ENCODE results near the gene ADCY9.

The ADCY9 gene

DNA sequence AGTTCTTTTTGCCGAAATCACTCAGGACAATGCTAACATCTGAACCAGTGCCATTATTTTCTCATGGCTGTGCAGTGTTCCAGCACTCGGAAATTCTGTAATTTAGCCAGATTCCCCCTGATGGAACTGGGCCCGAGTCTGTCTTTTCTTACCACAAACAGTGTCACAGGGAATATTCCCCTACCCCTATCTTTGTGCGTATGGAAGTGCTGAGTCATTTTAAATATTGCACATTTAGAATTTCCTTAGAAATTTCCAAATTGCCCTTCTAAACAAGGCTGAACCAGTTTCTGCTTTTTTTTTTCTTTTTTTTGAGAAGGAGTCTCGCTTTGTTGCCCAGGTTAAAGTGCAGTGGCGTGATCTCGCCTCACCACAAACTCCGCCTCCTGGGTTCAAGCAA, 147.7 kb downstream of the ADCY9 start:
- DNase-seq (ENCODE audit: low read depth), result no peak
- TF ChIP-seq, protein P1, sequence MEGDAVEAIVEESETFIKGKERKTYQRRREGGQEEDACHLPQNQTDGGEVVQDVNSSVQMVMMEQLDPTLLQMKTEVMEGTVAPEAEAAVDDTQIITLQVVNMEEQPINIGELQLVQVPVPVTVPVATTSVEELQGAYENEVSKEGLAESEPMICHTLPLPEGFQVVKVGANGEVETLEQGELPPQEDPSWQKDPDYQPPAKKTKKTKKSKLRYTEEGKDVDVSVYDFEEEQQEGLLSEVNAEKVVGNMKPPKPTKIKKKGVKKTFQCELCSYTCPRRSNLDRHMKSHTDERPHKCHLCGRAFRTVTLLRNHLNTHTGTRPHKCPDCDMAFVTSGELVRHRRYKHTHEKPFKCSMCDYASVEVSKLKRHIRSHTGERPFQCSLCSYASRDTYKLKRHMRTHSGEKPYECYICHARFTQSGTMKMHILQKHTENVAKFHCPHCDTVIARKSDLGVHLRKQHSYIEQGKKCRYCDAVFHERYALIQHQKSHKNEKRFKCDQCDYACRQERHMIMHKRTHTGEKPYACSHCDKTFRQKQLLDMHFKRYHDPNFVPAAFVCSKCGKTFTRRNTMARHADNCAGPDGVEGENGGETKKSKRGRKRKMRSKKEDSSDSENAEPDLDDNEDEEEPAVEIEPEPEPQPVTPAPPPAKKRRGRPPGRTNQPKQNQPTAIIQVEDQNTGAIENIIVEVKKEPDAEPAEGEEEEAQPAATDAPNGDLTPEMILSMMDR (conservative IDR thresholded peaks at IDR 0.05; ENCODE audit: low read depth, low read length), result no peak
- H3K4me3 ChIP-seq (ENCODE audit: low read length), result no peak overlapping the region

DNA sequence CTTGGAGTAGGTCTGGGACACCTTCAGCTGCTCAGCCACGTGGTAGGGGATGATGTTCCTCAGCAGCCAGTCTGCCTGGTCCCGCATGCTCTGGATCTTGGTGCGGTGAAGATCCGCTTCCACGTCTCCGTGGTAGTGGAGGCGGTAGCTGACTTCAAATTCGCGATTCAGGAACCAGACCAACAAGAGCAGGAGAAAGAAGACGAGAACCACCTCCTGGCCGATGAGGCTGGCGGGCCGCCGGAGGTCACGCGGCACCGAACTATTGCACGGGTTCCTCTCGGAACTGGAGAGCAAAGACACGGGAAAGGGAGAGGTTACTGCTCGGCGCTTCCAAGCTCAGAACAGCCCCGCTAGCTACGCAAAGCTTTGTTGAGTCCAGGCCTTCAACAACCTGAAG, 149.6 kb downstream of the ADCY9 start:
- H3K4me3 ChIP-seq (ENCODE audit: low read length), result no peak overlapping the region
- TF ChIP-seq, protein P1 (conservative IDR thresholded peaks at IDR 0.05; ENCODE audit: low read depth, low read length), result no peak
- DNase-seq (ENCODE audit: low read depth), result no peak

DNA sequence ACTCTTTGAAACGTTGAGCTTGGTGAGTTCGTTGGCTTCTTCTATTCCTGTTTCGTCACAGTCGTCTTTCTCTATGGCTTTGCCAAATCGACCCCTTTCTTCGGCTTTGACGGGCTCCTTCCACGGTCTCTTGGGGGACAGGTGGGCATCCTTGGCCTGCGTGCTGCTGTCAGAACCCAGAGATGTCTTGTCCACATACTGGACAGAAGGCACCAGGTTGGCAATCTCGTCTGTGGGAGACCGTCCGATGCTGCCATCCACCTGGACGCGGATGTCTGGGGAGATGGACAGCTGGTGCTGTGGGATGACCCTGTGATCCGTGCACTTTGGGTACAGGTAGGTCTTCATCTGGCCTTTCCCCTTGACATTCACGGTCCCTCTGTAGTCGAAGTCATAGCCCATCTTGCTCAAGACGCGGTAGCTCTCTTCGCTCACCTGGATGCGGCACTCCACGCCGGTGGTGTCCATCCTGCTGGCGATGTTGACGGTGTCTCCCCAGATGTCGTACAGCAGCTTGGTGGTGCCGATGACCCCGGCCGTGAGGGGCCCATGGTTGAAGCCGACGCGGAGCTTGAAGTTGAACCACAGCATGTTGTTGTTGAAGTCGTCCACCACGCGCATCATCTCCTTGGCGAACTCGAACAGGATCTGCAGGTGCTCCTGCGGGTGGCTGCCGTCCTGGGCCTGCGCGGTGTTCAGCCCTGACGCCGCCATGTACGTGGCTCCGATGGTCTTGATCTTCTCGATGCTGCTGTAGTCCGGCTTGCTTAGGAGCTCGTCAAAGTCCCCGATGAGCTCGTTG, 150.3 kb downstream of the ADCY9 start:
- no peak for DNase-seq (ENCODE audit: low read depth)
- no peak overlapping the region for H3K4me3 ChIP-seq (ENCODE audit: low read length)
- TF ChIP-seq, protein P1 (conservative IDR thresholded peaks at IDR 0.05; ENCODE audit: low read depth, low read length), result no peak

DNA sequence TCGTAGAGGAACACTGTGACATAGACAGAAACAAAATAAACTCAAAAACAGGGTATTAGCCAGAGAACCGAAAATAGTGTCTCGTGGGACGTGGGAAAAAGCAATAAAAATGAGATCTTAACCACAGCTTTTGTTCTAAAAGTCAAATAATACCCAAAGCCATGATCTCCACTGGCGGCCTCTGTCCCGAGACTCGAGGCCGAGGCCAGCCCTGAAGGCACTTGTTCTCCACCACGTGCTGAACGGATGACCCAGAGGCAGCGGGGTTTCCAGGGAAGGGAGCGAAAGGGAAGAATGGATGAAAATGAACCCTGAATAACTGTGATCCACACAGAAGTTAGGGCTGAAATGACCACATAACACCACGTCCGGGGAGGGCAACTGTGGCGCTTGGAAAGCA, 150.9 kb downstream of the ADCY9 start:
- no peak for DNase-seq (ENCODE audit: low read depth)
- TF ChIP-seq, protein P1 (conservative IDR thresholded peaks at IDR 0.05; ENCODE audit: low read depth, low read length), result no peak
- no peak overlapping the region for H3K4me3 ChIP-seq (ENCODE audit: low read length)

DNA sequence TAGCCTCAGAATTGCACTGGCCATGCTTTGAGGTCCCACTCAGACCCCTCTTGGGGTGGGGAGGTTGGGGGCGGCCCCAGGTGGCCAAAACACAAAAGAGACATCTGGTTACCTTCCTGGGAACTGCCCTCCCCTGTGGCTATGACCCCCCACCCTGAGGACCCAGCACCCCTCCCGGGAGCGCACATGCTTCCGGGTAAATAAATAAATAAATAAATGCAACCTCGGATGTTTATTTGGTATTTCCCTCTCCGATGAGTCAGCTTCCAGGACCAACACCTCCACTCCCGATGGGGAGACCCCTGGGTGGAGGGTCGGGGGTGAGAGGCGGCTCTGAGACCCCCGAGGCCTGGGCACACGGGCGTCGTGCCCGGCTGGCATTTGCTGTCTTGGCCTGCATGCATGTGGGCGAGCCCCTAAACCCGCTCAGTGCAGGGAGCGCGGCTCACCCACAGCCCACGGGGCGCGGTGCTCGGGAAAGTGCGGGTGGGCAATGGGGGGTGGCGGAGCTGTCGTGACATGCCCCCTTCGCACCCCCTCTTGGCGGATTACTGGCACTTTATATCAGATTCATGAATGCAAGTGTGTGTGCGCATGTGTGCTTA, 151.5 kb downstream of the ADCY9 start:
- TF ChIP-seq, protein P1 (conservative IDR thresholded peaks at IDR 0.05; ENCODE audit: low read depth, low read length), result no peak
- no peak for DNase-seq (ENCODE audit: low read depth)
- H3K4me3 ChIP-seq (ENCODE audit: low read length), result no peak overlapping the region

DNA sequence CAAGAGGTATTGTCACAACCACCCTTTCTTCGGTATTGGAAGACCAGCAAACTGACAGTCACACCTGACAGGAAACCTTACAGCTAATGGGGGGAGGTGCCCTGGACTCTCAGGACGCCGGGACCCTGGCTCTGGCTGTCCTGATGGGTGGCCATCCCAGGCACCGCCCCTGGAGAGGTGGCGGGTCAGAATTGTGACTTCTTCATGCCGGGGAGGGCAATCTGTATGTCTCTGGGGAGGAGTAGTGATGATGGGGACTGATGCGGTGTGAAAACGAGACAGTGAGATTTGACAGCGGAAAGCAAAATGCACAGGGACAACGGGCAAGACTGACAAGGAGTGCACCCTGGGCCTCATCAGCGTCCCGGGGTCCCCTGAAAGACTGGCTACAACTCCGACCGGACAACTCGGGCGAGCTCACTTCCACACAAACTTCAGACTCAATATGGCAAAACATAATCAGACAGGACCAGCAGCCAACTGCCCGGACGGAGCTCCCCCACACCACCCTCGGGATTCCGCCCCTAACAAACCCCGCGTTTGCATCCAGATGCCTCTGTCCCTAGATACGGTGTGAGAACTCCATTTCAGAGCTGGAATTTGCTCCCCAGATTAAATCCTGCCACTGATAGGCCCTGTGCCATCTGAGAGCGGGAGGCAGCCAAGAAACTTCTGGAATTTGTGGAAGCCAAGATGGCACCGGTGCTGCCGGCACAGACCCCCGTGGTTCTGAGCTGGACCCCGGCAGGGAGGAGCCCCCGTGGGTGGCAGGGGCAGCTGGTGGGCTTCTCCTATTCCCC, 152.2 kb downstream of the ADCY9 start:
- TF ChIP-seq, protein P1 (conservative IDR thresholded peaks at IDR 0.05; ENCODE audit: low read depth, low read length), result no peak
- H3K4me3 ChIP-seq (ENCODE audit: low read length), result no peak overlapping the region
- DNase-seq (ENCODE audit: low read depth), result no peak
